Keratinocyte (primary cell): ENCODE data around the gene NCKAP1. TPM values are rescaled to one million over a fixed set of nuclear protein-coding genes. Genes with fewer than 3 reads are reported as not detected.
"Not testable (repeated sequence)": the region's sequence is repeated elsewhere in the genome, so short reads cannot be mapped to it uniquely, and the experiment has no call there.

ENCODE experiments used
- DNase-seq: peaks from one replicate; pipeline ENCODE4 v3.0.0-alpha.2; 2011; ENCODE audit warnings: low read depth, missing footprints, low spot score
- FAIRE-seq: peaks from 2 replicates; lab custom pipeline; 2011; peaks lifted over from hg19 to GRCh38; lab: Jason Lieb, UNC
- H2AFZ ChIP-seq: 2 replicates; pipeline ENCODE4 v1.6.0; 2012; ENCODE audit warnings: low read length, control low read depth, inconsistent platforms; ENCODE audit not compliant: control insufficient read depth
- H3K27ac ChIP-seq: 2 replicates; pipeline ENCODE4 v1.5.1; 2011; ENCODE audit warnings: low read length; ENCODE audit not compliant: control insufficient read depth, insufficient read depth
- H3K27me3 ChIP-seq: 3 replicates; pipeline ENCODE4 v1.6.0; 2011; ENCODE audit warnings: low read length; ENCODE audit not compliant: control insufficient read depth, insufficient read depth; ENCODE audit errors: extremely low read depth
- H3K36me3 ChIP-seq, 2 experiments: 2 replicates in 1 of 2; 3 replicates in 1 of 2; pipeline ENCODE4 v1.5.1; 2011; ENCODE audit warnings: low read length in 2 of 2, mild to moderate bottlenecking in 1 of 2; ENCODE audit not compliant: control insufficient read depth in 2 of 2, insufficient read depth in 2 of 2; ENCODE audit errors: extremely low read depth in 1 of 2
- H3K4me1 ChIP-seq: 3 replicates; pipeline ENCODE4 v1.5.1; 2011; ENCODE audit warnings: low read length; ENCODE audit not compliant: control insufficient read depth, insufficient read depth; ENCODE audit errors: extremely low read depth
- H3K4me2 ChIP-seq: 3 replicates; pipeline ENCODE4 v1.6.0; 2011; ENCODE audit warnings: low read depth, low read length; ENCODE audit not compliant: control insufficient read depth, insufficient read depth; ENCODE audit errors: extremely low read depth
- H3K4me3 ChIP-seq, 3 experiments: fragments of 200-600 bp in 1 of 3; sonication (generic) in 1 of 3; 2 replicates in 2 of 3; 3 replicates in 1 of 3; pipeline ENCODE4 v1.5.1; 2011 to 2016; ENCODE audit warnings: low read length in 3 of 3, mild to moderate bottlenecking in 3 of 3, control low read depth in 2 of 3, inconsistent platforms in 1 of 3, low read depth in 1 of 3, mixed read lengths in 1 of 3, mixed run types in 1 of 3, moderate library complexity in 1 of 3; ENCODE audit not compliant: control insufficient read depth in 2 of 3, insufficient read depth in 2 of 3; ENCODE audit errors: extremely low read depth in 1 of 3
- H3K79me2 ChIP-seq: 2 replicates; pipeline ENCODE4 v1.6.0; 2012; ENCODE audit warnings: low read length; ENCODE audit not compliant: control insufficient read depth, insufficient read depth
- H3K9ac ChIP-seq: 3 replicates; pipeline ENCODE4 v1.6.0; 2011; ENCODE audit warnings: low read length; ENCODE audit not compliant: control insufficient read depth, insufficient read depth; ENCODE audit errors: extremely low read depth
- H3K9me1 ChIP-seq: 3 replicates; pipeline ENCODE4 v1.6.0; 2011; ENCODE audit warnings: low read length; ENCODE audit not compliant: control insufficient read depth, insufficient read depth; ENCODE audit errors: extremely low read depth
- H3K9me3 ChIP-seq: 2 replicates; pipeline ENCODE4 v1.5.1; 2012; ENCODE audit warnings: low read depth, low read length; ENCODE audit not compliant: control insufficient read depth
- H4K20me1 ChIP-seq: 3 replicates; pipeline ENCODE4 v1.6.0; 2011; ENCODE audit warnings: low read length; ENCODE audit not compliant: control insufficient read depth, insufficient read depth; ENCODE audit errors: extremely low read depth
- EZH2 ChIP-seq: IDR thresholded peaks from one replicate; pipeline ENCODE4 v1.6.1; 2012; ENCODE audit warnings: inconsistent platforms, mild to moderate bottlenecking, low read length, moderate library complexity
- dilution Hi-C: fragments of 300-500 bp; cut with MboI; formaldehyde crosslinking; loops from one replicate; pipeline ENCODE4 v1.7.0; 2020; ENCODE audit warnings: low sequenced_read_pairs; ENCODE audit not compliant: extremely low pct_ligation_motif_present
- polyA plus RNA-seq, 5 experiments: library from polyadenylated mRNA; depleted of rRNA in 3 of 5; stranded (reverse) in 3 of 5; stranded (forward) in 1 of 5; unstranded in 1 of 5; fragments of >200 nt; gene quantifications; 1 replicate in 1 of 5; 2 replicates in 3 of 5; 3 replicates in 1 of 5; pipeline versions ENCODE4 v1.2.1 to v1.2.3, GENCODE V29; 2011 to 2012; ENCODE audit warnings: missing spikeins in 2 of 5, low read depth in 1 of 5, low replicate concordance in 1 of 5
- TF ChIP-seq, protein P1 (sequence below), 3 experiments: IDR thresholded peaks in 1 of 3; conservative IDR thresholded peaks in 1 of 3; optimal IDR thresholded peaks in 1 of 3; 2 replicates in 2 of 3; 3 replicates in 1 of 3; pipeline versions ENCODE3 to v1.5.1; 2011; ENCODE audit warnings: low read length in 3 of 3, mild to moderate bottlenecking in 3 of 3, moderate library complexity in 2 of 3, control low read depth in 1 of 3, inconsistent platforms in 1 of 3; ENCODE audit not compliant: insufficient read depth in 2 of 3; ENCODE audit errors: extremely low read depth in 1 of 3

Gene NCKAP1
- polyA plus RNA-seq, 1 donor (not counting 4 experiments of a cell fraction or from before 2014, with no cell fraction given), result 207 TPM

DNA sequence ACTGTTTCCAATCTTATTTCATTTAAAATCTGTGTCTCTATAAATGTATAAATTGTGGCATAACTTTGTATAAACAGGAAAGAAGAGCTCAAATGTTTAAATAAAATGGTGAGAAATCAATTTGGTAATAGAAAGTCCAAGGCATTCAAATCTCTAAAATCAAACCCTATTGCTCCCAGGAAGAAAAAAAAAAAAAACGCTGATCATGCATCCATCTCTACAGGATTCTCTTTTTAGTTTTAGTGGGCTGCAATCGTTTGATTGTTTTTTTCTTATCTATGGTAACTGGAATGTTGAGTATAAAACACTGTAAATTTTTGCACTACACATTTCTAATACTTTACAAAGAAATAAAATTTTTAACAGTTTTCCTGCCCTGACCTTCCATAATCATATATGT, 75.6 kb downstream of the NCKAP1 start:
- Histone ChIP-seq H3K4me2 (no peak overlapping the region), H3K9me3 (no peaks in the 10 kb centered on the region), H3K36me3 (peaks cover 5 to 19% of the 10 kb centered on the region in 2 experiments), H3K9me1 (no peaks in the 10 kb centered on the region), H3K79me2 (peaks cover 9% of the 10 kb centered on the region), H3K4me3 (no peak overlapping the region), H3K27me3 (no peaks in the 10 kb centered on the region), H3K4me1 (no peaks in the 10 kb centered on the region), H3K9ac (no peak overlapping the region), H2AFZ (no peak overlapping the region), H4K20me1 (no peaks in the 10 kb centered on the region), H3K27ac (no peak overlapping the region)
- dilution Hi-C loops, result no loop called here
- FAIRE-seq (no peak), DNase-seq (no peak)
- TF ChIP-seq, protein P1, sequence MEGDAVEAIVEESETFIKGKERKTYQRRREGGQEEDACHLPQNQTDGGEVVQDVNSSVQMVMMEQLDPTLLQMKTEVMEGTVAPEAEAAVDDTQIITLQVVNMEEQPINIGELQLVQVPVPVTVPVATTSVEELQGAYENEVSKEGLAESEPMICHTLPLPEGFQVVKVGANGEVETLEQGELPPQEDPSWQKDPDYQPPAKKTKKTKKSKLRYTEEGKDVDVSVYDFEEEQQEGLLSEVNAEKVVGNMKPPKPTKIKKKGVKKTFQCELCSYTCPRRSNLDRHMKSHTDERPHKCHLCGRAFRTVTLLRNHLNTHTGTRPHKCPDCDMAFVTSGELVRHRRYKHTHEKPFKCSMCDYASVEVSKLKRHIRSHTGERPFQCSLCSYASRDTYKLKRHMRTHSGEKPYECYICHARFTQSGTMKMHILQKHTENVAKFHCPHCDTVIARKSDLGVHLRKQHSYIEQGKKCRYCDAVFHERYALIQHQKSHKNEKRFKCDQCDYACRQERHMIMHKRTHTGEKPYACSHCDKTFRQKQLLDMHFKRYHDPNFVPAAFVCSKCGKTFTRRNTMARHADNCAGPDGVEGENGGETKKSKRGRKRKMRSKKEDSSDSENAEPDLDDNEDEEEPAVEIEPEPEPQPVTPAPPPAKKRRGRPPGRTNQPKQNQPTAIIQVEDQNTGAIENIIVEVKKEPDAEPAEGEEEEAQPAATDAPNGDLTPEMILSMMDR (optimal IDR thresholded peaks at IDR 0.05 in 1 of 3, IDR thresholded peaks at IDR 0.05 in 1 of 3, conservative IDR thresholded peaks at IDR 0.05 in 1 of 3; ENCODE audit: extremely low read depth in 1 of 3, insufficient read depth in 2 of 3, low read length in 3 of 3), result no peak
- TF ChIP-seq EZH2, result no peak

DNA sequence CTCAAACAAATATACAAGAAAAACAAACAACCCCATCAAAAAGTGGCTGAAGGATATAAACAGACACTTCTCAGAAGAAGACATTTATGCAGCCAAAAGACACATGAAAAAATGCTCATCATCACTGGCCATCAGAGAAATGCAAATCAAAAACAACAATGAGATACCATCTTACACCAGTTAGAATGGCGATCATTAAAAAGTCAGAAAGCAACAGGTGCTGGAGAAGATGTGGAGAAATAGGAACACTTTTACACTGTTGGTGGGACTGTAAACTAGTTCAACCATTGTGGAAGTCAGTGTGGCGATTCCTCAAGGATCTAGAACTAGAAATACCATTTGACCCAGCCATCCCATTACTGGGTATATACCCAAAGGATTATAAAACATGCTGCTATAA, 77.4 kb downstream of the NCKAP1 start:
- dilution Hi-C loops, H2AFZ ChIP-seq, H3K27me3 ChIP-seq, FAIRE-seq, H3K4me3 ChIP-seq, H3K4me2 ChIP-seq, H3K79me2 ChIP-seq, H3K27ac ChIP-seq, H3K9ac ChIP-seq, H3K4me1 ChIP-seq, H3K9me3 ChIP-seq, DNase-seq, H3K9me1 ChIP-seq, H4K20me1 ChIP-seq: not testable (repeated sequence)
- H3K36me3 ChIP-seq, result peaks cover 5 to 23% of the 10 kb centered on the region in 2 experiments

DNA sequence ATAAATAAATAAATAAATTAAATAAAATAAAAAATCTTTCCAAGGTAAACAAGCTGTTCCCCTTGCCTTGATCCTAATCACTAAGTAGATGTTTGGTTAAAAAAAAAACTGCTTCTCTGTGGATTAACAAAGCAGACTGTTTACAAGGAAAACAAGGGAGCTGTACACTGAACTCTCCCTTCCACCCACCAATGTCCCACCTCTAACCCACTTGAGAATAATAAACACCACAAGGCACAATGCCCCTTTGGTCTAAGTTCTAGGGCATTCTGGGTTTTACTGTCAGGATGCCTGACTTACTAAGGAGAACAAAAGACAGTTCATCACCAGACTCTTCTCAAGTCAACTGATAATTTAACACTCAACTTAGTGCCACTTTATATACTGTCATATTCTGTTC, 83.5 kb downstream of the NCKAP1 start:
- TF ChIP-seq, protein P1 (optimal IDR thresholded peaks at IDR 0.05 in 1 of 3, IDR thresholded peaks at IDR 0.05 in 1 of 3, conservative IDR thresholded peaks at IDR 0.05 in 1 of 3; ENCODE audit: extremely low read depth in 1 of 3, insufficient read depth in 2 of 3, low read length in 3 of 3), result no peak
- TF ChIP-seq EZH2, result no peak
- Histone ChIP-seq H3K9ac (no peak overlapping the region), H3K4me2 (no peak overlapping the region), H3K79me2 (no peaks in the 10 kb centered on the region), H3K27ac (no peak overlapping the region), H3K36me3 (peaks cover 6 to 16% of the 10 kb centered on the region in 2 experiments), H3K4me1 (peaks cover 3% of the 10 kb centered on the region), H3K9me3 (no peaks in the 10 kb centered on the region), H2AFZ (no peak overlapping the region), H3K9me1 (no peaks in the 10 kb centered on the region), H3K27me3 (no peaks in the 10 kb centered on the region), H3K4me3 (no peak overlapping the region), H4K20me1 (no peaks in the 10 kb centered on the region)
- no peak for FAIRE-seq
- DNase-seq, result no peak
- dilution Hi-C loops, result no loop called here
